DND-41 (cell line): ENCODE results near the gene ICA1L.

Experiments
- EZH2 ChIP-seq: IDR thresholded peaks from 3 replicates; pipeline ENCODE4 v1.6.1; 2012; ENCODE audit warnings: borderline replicate concordance, low read depth, mild to moderate bottlenecking, moderate library complexity, low read length, inconsistent platforms; ENCODE audit not compliant: severe bottlenecking
- TF ChIP-seq, protein P1 (sequence below): IDR thresholded peaks from 2 replicates; pipeline ENCODE4 v1.5.1; 2012; ENCODE audit warnings: borderline replicate concordance, low read length, moderate library complexity, mild to moderate bottlenecking; ENCODE audit not compliant: poor library complexity, severe bottlenecking; ENCODE audit errors: extremely low read depth

GRCh38 chr2:202841090-202841867 lies 30.3 kb downstream of the ICA1L start:
- TF ChIP-seq, protein P1, sequence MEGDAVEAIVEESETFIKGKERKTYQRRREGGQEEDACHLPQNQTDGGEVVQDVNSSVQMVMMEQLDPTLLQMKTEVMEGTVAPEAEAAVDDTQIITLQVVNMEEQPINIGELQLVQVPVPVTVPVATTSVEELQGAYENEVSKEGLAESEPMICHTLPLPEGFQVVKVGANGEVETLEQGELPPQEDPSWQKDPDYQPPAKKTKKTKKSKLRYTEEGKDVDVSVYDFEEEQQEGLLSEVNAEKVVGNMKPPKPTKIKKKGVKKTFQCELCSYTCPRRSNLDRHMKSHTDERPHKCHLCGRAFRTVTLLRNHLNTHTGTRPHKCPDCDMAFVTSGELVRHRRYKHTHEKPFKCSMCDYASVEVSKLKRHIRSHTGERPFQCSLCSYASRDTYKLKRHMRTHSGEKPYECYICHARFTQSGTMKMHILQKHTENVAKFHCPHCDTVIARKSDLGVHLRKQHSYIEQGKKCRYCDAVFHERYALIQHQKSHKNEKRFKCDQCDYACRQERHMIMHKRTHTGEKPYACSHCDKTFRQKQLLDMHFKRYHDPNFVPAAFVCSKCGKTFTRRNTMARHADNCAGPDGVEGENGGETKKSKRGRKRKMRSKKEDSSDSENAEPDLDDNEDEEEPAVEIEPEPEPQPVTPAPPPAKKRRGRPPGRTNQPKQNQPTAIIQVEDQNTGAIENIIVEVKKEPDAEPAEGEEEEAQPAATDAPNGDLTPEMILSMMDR, result no peak
- no peak for TF ChIP-seq EZH2
